GM13976 (cell line): ENCODE data around the gene IPMK.
"Not testable (repeated sequence)": the region's sequence is repeated elsewhere in the genome, so short reads cannot be mapped to it uniquely, and the experiment has no call there.

Experiments used
- DNase-seq: peaks from one replicate; pipeline ENCODE4 v3.0.0; 2012; ENCODE audit warnings: low spot score
- in situ Hi-C: fragments of 300-500 bp; cut with MboI; formaldehyde crosslinking; loops from one replicate; pipeline ENCODE4 v1.12.0; 2022; ENCODE audit warnings: low sequenced_read_pairs, mixed read lengths, inconsistent platforms; ENCODE audit not compliant: unreplicated experiment
- TF ChIP-seq, protein P1 (sequence below): IDR thresholded peaks from 2 replicates; pipeline ENCODE4 v1.5.1; 2012; ENCODE audit warnings: borderline replicate concordance, mild to moderate bottlenecking; ENCODE audit not compliant: insufficient read depth; ENCODE audit errors: extremely low read depth, missing control alignments, control extremely low read depth

Gene IPMK

DNA sequence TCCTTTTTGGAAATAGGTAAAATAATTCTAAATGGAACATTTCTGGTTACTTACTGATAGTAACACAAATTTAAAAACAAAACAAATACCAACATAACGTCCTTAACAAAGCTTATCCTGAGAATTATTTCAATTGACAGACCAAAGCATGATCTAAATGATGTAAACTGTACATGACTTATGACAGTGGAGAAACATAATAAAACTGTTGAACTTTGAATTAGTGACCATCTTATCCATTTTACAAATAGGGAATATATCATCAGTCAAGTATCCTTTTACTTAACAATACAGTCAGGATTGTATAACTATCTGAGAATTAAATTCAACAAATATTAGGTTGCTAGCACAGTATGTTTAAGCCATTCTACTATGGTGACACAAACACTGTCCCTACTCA, 2.4 kb downstream of the IPMK start:
- DNase-seq, result no peak
- TF ChIP-seq, protein P1, sequence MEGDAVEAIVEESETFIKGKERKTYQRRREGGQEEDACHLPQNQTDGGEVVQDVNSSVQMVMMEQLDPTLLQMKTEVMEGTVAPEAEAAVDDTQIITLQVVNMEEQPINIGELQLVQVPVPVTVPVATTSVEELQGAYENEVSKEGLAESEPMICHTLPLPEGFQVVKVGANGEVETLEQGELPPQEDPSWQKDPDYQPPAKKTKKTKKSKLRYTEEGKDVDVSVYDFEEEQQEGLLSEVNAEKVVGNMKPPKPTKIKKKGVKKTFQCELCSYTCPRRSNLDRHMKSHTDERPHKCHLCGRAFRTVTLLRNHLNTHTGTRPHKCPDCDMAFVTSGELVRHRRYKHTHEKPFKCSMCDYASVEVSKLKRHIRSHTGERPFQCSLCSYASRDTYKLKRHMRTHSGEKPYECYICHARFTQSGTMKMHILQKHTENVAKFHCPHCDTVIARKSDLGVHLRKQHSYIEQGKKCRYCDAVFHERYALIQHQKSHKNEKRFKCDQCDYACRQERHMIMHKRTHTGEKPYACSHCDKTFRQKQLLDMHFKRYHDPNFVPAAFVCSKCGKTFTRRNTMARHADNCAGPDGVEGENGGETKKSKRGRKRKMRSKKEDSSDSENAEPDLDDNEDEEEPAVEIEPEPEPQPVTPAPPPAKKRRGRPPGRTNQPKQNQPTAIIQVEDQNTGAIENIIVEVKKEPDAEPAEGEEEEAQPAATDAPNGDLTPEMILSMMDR, result no peak
- in situ Hi-C loops, result no loop called here

- in situ Hi-C loops, result no loop called here
- DNase-seq, result no peak
Measured at GRCh38 chr10:58264780-58265179, 2.9 kb downstream of the IPMK start.

DNA sequence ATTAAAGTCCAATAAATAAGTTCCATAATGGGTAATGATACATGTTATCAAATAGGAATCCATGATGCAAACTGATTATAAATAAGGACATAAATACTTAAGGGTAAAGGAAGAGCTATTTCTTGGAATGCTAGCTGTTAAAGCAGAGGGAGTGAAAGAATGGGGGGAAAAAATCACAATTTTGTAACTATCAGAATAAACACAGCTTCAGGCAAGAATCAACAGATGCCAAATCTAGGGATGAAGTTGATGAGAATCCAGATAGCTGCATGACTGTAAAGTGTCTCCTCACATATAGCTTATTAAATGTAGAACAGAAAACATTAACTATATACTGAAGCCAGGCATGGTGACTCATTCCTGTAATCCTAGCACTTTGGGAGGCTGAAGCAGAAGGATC, 4.9 kb downstream of the IPMK start:
- in situ Hi-C loops, result no loop called here
- TF ChIP-seq, protein P1, result no peak
- no peak for DNase-seq

More at GRCh38 chr10:58264780-58265179, 2.9 kb downstream of the IPMK start:
- TF ChIP-seq, protein P1, result no peak

DNA sequence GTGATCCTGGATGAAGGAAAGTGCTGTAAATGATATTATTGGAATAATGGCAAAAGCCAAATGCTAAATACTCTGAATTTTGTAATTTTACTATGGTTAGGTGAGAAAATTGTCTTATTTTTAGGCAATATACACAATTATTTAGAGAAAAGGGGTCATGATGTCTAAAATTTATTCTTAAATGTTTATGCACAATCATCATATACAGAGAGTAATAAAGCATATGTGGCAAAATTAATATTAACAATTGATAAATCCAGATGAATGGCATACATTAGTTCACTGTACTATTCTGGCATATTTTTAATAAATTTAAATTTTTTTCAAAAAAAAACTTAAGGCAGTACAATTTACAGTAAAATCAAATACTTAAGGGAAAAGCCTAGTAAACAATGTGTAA, 7.4 kb downstream of the IPMK start:
- in situ Hi-C loops, result no loop called here
- no peak for DNase-seq

GRCh38 chr10:58258977-58259692, 8.6 kb downstream of the IPMK start:
- no peak for DNase-seq
- in situ Hi-C loops, result no loop called here
- TF ChIP-seq, protein P1, result no peak

More for the DNA sequence above, 7.4 kb downstream of the IPMK start:
- TF ChIP-seq, protein P1, result no peak

- in situ Hi-C loops, result not testable (repeated sequence)
Measured at GRCh38 chr10:58256013-58256780, 11.5 kb downstream of the IPMK start.

DNA sequence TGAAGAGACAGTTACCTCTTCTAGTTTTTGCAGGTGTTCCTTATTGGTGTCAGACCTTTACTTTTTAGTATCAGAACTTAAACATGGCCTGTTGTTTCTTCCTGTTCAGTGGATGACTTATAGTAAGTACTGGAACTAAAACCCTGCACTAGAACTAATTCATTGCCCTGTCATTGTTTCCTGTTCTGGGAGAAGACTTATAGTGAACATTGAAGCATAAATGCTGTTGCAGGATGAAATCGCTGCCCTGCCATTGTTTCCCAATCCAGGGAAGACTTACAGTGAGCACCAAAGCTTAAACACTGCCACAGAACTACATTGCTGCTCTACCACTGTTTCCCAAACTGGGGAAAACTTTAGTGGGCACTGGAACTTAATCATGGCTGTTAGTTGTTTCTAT, 13.1 kb downstream of the IPMK start:
- TF ChIP-seq, protein P1, result no peak
- DNase-seq, result no peak
- in situ Hi-C loops, result no loop called here

More at GRCh38 chr10:58256013-58256780, 11.5 kb downstream of the IPMK start:
- DNase-seq, result not testable (repeated sequence)
